Lower lobe of right lung (tissue), 2 donors: Measurements from ENCODE around the gene UMODL1. TPM values are rescaled to one million over a fixed set of nuclear protein-coding genes. Genes with fewer than 3 reads are reported as not detected.
"Not testable (repeated sequence)": the region's sequence is repeated elsewhere in the genome, so short reads cannot be mapped to it uniquely, and the experiment has no call there.

Experiments
- ATAC-seq, 2 donors: fragments of 200-7000 bp; cut with Tn5 transposase; one replicate each; pipeline ENCODE4 v1.9.1; 2020 to 2022; ENCODE audit warnings: mild to moderate bottlenecking in 2 of 2, moderate library complexity in 2 of 2
- DNase-seq: peaks from one replicate; pipeline ENCODE4 v3.0.0-alpha.2; 2020
- H3K27ac ChIP-seq: fragments of 200-600 bp; one replicate; pipeline ENCODE4 v1.8.0; 2022
- H3K27me3 ChIP-seq: fragments of 200-600 bp; one replicate; pipeline ENCODE4 v1.8.0; 2022; ENCODE audit warnings: low read depth
- H3K36me3 ChIP-seq: fragments of 200-600 bp; one replicate; pipeline ENCODE4 v1.8.0; 2022; ENCODE audit warnings: mild to moderate bottlenecking
- H3K4me1 ChIP-seq: fragments of 200-600 bp; one replicate; pipeline ENCODE4 v1.8.0; 2022
- H3K4me3 ChIP-seq: fragments of 200-600 bp; one replicate; pipeline ENCODE4 v1.8.0; 2022; ENCODE audit warnings: mild to moderate bottlenecking
- H3K9me3 ChIP-seq: fragments of 200-600 bp; one replicate; pipeline ENCODE4 v1.8.0; 2022
- intact Hi-C: fragments of 100-400 bp; cut with DNase I; formaldehyde crosslinking; loops from one replicate; pipeline ENCODE4 v1.11.0; 2022
- total RNA-seq: library from RNA; stranded (reverse); fragmentation: NEBNext Ultra II Directional; extraction: Animal tissue kit (Norgen Biotek cat#: 25700); gene quantifications from one replicate; pipeline ENCODE4 v1.2.1, GENCODE V29; 2021
- TF ChIP-seq, protein P1 (sequence below): fragments of 200-600 bp; IDR thresholded peaks from one replicate; pipeline ENCODE4 v1.8.0; 2022; ENCODE audit warnings: antibody characterized with exemption, mild to moderate bottlenecking
- donor health status: DM: no; HTN: yes; CAD: no; lungs with severe emphysema.

UMODL1 gene
- total RNA-seq, 1 donor from 2014 or later, result 0.50 TPM

DNA sequence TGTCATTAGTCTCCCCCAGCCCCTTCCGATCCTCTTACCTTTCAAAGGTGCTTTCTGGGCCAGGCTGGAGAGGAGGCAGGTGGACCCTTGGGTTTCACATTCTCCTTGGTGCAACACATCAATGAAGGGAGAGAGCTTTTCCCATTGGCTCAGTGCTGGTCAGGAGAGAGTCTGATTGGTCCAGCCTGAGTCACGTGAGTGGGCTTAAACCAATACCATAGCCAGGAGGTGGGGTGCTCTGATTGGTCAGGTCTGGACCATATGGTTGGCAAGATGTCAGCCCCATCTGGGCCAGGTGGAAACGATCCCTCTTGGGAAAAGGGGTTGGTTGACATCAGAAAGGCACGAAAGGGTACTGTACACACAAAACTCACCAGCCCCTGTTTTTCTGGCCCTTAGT is 103.1 kb downstream of the UMODL1 start:
- Histone ChIP-seq H3K27ac (no peak overlapping the region), H3K36me3 (no peaks in the 10 kb centered on the region), H3K9me3 (no peaks in the 10 kb centered on the region), H3K4me1 (peaks cover 10% of the 10 kb centered on the region), H3K4me3 (no peak overlapping the region), H3K27me3 (no peaks in the 10 kb centered on the region)
- ATAC-seq (no peak), DNase-seq (no peak)
- intact Hi-C loops, result no loop called here
- TF ChIP-seq, protein P1, sequence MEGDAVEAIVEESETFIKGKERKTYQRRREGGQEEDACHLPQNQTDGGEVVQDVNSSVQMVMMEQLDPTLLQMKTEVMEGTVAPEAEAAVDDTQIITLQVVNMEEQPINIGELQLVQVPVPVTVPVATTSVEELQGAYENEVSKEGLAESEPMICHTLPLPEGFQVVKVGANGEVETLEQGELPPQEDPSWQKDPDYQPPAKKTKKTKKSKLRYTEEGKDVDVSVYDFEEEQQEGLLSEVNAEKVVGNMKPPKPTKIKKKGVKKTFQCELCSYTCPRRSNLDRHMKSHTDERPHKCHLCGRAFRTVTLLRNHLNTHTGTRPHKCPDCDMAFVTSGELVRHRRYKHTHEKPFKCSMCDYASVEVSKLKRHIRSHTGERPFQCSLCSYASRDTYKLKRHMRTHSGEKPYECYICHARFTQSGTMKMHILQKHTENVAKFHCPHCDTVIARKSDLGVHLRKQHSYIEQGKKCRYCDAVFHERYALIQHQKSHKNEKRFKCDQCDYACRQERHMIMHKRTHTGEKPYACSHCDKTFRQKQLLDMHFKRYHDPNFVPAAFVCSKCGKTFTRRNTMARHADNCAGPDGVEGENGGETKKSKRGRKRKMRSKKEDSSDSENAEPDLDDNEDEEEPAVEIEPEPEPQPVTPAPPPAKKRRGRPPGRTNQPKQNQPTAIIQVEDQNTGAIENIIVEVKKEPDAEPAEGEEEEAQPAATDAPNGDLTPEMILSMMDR, result no peak

DNA sequence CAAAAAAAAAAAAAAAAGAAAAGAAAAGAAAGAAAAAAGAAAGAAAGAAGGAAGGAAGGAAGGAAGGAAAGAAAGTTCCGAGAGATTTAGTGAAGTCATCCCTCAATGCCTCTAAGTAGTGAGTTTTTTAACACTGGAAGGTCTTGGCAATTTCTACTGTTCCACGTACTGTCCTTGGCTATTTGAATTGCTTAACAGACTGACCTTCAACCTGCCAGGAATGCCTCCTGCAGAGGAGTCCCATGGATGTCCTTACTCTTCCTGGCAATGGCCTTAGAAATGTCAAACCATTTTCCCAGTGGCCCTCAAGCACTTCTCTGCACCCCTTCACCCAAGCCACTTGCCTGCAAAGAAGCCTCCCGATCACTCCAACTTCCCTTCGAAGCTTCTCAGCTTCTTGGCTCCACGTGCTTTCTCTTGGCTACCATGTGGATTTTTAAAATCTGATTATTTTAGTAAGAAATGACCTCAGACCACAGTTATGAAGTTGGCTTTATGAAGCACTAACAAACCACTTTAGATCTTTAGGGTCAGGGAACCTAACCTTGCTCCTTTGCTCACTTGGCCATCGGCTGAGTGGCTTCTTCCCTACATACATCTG is 104.1 kb downstream of the UMODL1 start:
- intact Hi-C loops, result no loop called here
- Histone ChIP-seq H3K27me3 (no peaks in the 10 kb centered on the region), H3K27ac (no peak overlapping the region), H3K36me3 (no peaks in the 10 kb centered on the region), H3K4me1 (peaks cover 8% of the 10 kb centered on the region), H3K9me3 (no peaks in the 10 kb centered on the region), H3K4me3 (no peak overlapping the region)
- no peak for ATAC-seq
- TF ChIP-seq, protein P1, result no peak
- no peak for DNase-seq

DNA sequence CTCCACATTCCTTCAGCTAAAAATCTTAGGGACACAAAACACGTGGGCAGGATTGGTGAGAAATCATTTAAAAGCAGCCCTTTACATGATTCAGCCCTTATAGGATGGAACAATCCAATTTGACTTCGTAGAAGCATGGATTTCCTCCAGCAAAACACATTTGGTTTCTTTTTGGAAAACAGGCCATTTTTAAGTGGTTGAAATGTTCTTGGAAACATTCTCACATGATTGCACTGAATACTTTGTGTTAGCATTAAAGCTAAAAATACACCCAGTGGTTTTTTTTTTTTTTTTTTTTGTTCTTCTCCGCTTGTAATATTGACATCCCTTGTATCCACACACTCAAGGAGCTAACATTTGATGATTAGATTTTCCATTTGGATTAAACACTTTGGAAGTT is 105.7 kb downstream of the UMODL1 start:
- no peak overlapping the region for H3K27ac ChIP-seq
- no peak for DNase-seq

DNA sequence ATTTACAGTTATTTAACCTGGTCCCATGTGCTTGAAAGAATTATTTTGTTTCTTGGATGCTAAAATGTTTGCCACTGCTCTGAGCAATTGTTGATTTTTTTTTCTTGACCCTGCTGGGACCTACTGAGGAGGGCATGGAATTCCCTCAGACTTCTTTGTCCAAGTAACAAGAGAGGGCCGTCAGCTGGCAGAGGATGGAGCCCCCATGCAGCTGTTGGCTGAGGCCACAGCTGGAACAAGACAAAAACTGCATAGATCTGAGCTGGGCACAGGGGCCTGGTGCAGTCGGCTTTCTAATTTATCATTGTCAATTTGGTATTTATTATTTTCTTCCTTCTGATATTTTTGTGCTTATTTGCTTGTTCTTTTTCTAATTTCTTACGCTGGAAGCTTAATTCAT is 108.2 kb downstream of the UMODL1 start:
- H3K4me1 ChIP-seq, result no peaks in the 10 kb centered on the region
- DNase-seq, result no peak
- ATAC-seq, result no peak
- no peak overlapping the region for H3K4me3 ChIP-seq
- H3K9me3 ChIP-seq, result no peaks in the 10 kb centered on the region
- TF ChIP-seq, protein P1, result no peak
- H3K36me3 ChIP-seq, result no peaks in the 10 kb centered on the region
- H3K27ac ChIP-seq, result no peak overlapping the region
- intact Hi-C loops, result no loop called here
- H3K27me3 ChIP-seq, result no peaks in the 10 kb centered on the region

More for the DNA sequence above, 105.7 kb downstream of the UMODL1 start:
- Histone ChIP-seq H3K4me1 (no peaks in the 10 kb centered on the region), H3K9me3 (no peaks in the 10 kb centered on the region), H3K27me3 (no peaks in the 10 kb centered on the region), H3K4me3 (no peak overlapping the region), H3K36me3 (no peaks in the 10 kb centered on the region)
- intact Hi-C loops, result no loop called here
- TF ChIP-seq, protein P1, result no peak
- ATAC-seq, result no peak

DNA sequence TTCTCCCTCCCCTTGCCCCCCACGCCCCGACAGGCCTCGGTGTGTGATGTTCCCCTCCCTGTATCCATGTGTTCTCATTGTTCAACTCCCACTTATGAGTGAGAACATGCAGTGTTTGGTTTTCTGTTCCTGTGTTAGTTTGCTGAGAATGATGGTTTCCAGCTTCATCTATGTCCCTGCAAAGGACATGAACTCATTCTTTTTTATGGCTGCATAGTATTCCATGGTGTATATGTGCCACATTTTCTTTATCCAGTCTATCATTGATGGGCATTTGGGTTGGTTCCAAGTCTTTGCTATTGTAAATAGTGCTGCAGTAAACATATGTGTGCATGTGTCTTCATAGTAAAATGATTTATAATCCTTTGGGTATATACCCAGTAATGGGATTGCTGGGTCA is 108.9 kb downstream of the UMODL1 start:
- H3K4me1 ChIP-seq, H3K36me3 ChIP-seq, DNase-seq, ATAC-seq, intact Hi-C loops, H3K27ac ChIP-seq, H3K27me3 ChIP-seq, H3K4me3 ChIP-seq, H3K9me3 ChIP-seq: not testable (repeated sequence)

DNA sequence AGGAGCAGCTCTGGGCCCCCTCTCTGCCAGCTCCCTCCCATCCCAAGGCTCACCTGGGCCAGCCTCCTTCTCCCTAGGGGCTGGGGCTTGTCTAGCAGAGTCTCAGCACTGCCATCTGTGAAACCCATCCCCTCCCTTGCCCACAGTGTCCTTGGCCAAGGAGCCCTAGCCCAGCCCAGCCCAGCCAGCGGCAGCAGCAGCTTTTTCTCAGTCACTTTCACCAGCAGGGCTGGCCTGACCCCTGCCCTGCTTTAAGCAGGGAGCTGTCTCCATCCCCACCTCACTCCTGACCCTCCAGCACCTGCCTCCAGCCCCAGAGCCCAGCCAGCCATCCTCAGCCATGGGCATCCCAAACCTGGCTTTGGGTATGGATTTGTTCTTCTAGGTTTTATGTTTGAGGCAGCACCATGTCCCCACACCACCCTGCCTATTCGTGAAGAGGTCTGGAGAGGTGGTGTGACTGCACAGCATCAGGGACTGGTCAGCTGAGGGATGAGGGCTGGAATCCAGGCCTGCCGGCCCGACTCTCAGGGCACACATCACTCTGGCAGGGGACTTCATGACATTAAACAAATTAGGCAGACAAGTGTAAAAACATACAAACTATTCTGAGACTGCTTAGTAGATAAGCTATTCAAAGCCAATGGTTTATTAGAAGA is 111.7 kb downstream of the UMODL1 start:
- TF ChIP-seq, protein P1, result no peak
- intact Hi-C loops, result no loop called here
- H3K27me3 ChIP-seq, result no peaks in the 10 kb centered on the region
- H3K4me1 ChIP-seq, result peaks cover 8% of the 10 kb centered on the region
- H3K36me3 ChIP-seq, result no peaks in the 10 kb centered on the region
- no peak overlapping the region for H3K4me3 ChIP-seq
- DNase-seq (no peak), ATAC-seq (no peak)
- no peak overlapping the region for H3K27ac ChIP-seq
- no peaks in the 10 kb centered on the region for H3K9me3 ChIP-seq
